DMS53 (cell line): Measurements from ENCODE around the gene CNTNAP2.
A peak's percentile ranks its signal among the peaks of the same experiment; 100 is the strongest.
"Not testable (repeated sequence)": the region's sequence is repeated elsewhere in the genome, so short reads cannot be mapped to it uniquely, and the experiment has no call there.

Experiments used
- DNase-seq: peaks from one replicate; lab custom pipeline; 2025; lab: John Stamatoyannopoulos, UW

CNTNAP2 gene

DNA sequence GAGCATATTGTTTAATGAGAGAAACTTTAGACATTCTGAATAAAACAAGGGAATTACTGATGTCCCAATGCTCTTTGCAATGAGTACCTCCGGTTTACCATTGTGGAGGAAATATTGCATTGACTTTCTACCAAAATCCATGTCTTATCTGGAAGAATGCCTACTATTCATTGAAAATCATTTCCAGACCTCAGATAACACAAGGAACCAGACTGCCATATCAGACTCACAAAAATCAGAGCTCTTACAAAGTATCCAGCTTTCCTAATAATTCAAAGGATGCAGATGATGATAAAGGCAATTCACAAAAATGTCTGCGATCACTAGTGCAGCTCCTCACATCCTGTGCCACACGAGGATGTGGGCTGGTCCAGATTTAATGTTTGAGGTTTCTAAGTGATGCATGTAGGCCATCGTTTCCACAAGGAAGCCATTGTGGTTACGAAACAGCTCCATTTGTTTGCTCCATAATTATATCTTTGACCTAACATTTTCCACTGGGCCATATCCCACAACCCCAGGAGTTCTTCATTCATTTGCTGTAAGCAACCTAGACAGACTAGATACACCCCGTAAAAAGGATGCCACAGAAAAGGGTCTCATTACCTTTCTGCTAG lies 1642.8 kb downstream of the CNTNAP2 start:
- no peak for DNase-seq

GRCh38 chr7:147765301-147765700 lies 1648.7 kb downstream of the CNTNAP2 start:
- DNase-seq, result no peak

DNA sequence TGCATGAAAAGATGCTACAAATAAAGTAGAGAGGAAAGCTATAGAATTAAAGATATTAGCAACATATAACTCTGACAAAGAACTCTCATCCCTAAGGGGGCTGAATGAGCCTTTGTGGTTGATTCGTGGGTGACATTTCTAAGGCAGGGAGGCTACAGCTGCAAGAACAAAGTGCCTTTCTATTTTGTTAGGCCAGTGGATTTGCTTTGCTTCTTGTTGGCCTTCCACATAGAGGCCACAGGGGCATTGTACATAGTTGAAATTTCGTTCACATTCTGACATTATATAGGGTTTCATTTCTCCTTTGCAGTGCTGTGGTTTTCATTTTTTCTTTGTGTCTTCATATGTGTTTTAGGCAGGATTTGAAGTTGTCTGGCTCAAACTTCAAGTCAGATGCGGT lies 1654.7 kb downstream of the CNTNAP2 start:
- DNase-seq, result no peak

- DNase-seq, result peak; percentile 25
These were observed 1657.9 kb downstream of the CNTNAP2 start for GRCh38 chr7:147774461-147774860.

GRCh38 chr7:147775516-147776284 lies 1659.1 kb downstream of the CNTNAP2 start:
- peak; percentile 84 for DNase-seq

- DNase-seq, result no peak
These were observed 1660.7 kb downstream of the CNTNAP2 start for GRCh38 chr7:147777309-147777708.

GRCh38 chr7:147779949-147780348 lies 1663.3 kb downstream of the CNTNAP2 start:
- no peak for DNase-seq

DNA sequence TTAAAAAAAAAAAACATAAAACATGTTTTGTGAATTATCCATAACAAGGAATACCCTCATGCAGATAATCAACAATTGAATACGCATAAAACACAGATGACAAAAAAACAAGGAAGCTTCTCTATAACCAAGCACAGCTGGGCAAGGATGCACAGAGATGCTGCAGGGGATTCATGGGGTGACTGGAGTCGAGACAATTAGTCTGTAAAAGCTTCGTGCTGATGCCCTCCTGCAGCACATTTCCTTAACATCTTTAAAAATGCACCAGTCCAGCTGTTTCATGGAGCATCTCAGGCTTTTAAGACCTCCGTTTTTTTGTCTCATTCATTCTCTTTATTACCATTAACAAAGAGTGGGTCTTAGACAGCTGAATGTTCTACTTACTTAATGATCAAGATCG lies 1680.0 kb downstream of the CNTNAP2 start:
- DNase-seq, result no peak

GRCh38 chr7:147798001-147798400 lies 1681.4 kb downstream of the CNTNAP2 start:
- DNase-seq, result no peak

DNA sequence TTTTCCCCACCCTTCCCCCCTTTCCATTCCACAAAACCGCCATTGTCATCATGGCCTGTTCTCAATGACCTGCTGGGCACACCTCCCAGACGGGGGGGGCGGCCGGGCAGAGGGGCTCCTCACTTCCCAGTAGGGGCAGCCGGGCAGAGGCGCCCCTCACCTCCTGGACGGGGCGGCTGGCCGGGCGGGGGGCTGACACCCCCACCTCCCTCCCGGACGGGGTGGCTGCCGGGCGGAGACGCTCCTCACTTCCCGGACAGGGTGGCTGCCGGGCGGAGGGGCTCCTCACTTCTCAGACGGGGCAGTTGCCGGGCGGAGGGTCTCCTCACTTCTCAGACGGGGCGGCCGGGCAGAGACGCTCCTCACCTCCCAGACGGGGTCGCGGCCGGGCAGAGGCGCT lies 1685.2 kb downstream of the CNTNAP2 start:
- DNase-seq, result not testable (repeated sequence)

- DNase-seq, result no peak
These were observed 1686.5 kb downstream of the CNTNAP2 start for GRCh38 chr7:147803151-147803550.

GRCh38 chr7:147803606-147804005 lies 1687.0 kb downstream of the CNTNAP2 start:
- no peak for DNase-seq

GRCh38 chr7:147804032-147804431 lies 1687.4 kb downstream of the CNTNAP2 start:
- DNase-seq, result no peak

DNA sequence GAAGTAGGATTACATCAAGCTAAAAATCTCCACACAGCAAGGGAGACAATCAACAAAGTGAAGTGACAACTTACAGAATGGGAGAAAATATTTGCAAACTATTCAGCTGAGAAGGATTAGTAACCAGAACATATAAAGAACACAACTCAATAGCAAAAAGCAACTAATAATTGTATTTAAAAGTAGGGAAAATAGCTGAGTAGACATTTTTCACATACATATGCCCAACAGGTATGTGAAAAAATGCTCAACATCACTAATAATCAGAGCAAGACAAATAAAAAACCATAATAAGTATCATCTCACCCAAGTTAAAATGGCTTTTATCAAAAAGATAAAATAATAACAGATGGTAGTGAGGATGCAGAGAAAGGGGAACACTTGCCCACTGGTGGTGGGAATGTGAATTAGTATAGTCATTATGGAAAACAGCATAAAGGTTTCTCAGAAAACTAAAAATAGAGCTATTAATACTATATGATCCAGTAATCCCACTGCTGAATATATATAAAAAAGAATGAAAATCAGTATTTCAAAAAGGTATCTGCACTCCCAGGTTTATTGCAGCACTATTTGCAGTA lies 1689.5 kb downstream of the CNTNAP2 start:
- no peak for DNase-seq

- peak; percentile 46 for DNase-seq
These were observed 1693.2 kb downstream of the CNTNAP2 start for GRCh38 chr7:147809786-147810185.

GRCh38 chr7:147810269-147810668 lies 1693.7 kb downstream of the CNTNAP2 start:
- DNase-seq, result no peak

GRCh38 chr7:147811923-147812322 lies 1695.3 kb downstream of the CNTNAP2 start:
- DNase-seq, result no peak

DNA sequence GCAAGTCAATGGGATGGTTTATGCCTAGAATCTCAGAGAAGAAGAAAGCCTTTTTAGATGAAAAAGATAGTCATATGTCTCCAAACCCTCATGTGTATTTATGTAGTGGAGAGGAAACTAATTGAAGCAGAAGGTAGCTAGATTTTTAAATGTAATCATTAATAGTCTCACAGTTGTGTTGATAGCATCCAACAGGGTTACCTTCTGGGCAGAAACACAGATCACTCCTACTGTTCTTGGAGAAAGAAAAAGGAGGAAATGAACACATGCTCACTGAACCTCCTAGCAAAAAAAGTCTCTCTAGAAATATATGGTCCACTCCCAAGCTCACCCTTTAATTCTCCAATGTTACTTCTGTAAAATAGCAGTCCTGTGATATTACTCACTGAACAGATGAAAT lies 1696.7 kb downstream of the CNTNAP2 start:
- no peak for DNase-seq

DNA sequence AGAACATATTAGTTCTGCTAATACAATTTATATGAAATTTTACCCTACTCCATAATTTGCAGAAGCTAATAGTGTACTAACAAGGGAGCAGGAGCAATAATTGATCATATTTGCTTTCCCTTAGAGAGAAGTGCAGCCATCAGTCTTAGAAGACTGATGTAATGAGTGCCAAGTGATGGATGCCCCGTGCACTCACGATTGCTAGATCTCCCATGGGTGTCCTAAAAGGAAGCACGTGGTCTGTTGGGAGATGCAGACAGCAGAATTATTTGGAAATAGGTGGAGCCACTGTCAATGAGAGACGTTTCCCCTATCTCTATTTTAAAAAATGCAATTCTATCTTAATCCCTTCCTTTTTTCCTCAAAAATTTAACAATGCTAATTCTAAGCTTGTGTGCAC lies 1701.7 kb downstream of the CNTNAP2 start:
- no peak for DNase-seq

GRCh38 chr7:147824671-147825070 lies 1708.1 kb downstream of the CNTNAP2 start:
- no peak for DNase-seq

GRCh38 chr7:147829016-147829415 lies 1712.4 kb downstream of the CNTNAP2 start:
- DNase-seq, result no peak

DNA sequence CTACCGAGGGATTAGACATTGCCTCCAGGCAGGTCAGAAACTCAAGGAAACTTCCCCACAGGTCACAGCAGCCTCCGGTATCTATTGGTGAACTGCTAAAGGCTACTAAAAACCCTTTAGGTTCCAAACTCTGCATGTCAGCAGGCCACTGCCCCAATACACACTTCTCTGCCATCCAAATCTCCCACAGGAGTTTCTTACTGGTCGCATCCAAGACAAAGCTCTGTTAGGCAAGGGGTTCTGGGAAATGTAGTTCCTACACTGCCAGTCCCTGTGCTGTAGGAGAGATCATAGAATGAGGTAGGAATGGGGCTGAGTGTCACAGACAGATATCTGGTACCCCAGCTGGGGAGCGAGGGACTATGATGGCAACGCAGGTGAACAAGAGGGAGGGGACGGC lies 1717.0 kb downstream of the CNTNAP2 start:
- peak; percentile 24 for DNase-seq

GRCh38 chr7:147833970-147834369 lies 1717.4 kb downstream of the CNTNAP2 start:
- DNase-seq, result no peak
